HCT116 (cell line): Measurements from ENCODE around the gene C16orf74. TPM values are rescaled to one million over a fixed set of nuclear protein-coding genes. Genes with fewer than 3 reads are reported as not detected.

ENCODE experiments used
- ATAC-seq: fragments of 200-7000 bp; cut with Tn5 transposase; 2 replicates; pipeline ENCODE4 v1.9.1; 2020; ENCODE audit warnings: mild to moderate bottlenecking, moderate library complexity
- BruUV-seq: library from RNA; stranded (reverse); fragments of 400-500 nt; replicated peaks from 2 replicates; lab custom pipeline; 2021; lab: Mats Ljungman, UMichigan
- CTCF ChIA-PET: fragments of 300-600 bp; sonication (Branson Sonifier 250); formaldehyde crosslinking; loops from one replicate; lab custom pipeline; 2021; ENCODE audit warnings: antibody characterized with exemption; lab: Charles Lee
- POLR2A ChIA-PET: fragments of 300-600, 350-600 bp; sonication (Branson Sonifier 250); formaldehyde crosslinking; loops from one replicate; lab custom pipeline; 2021; ENCODE audit warnings: antibody characterized with exemption; lab: Charles Lee
- RAD21 ChIA-PET, 2 experiments: fragments of 300-600 bp; sonication (Branson Sonifier 250); formaldehyde crosslinking; loops; one replicate each; lab custom pipeline; 2023; ENCODE audit warnings: low total read pairs in 2 of 2; ENCODE audit not compliant: uncharacterized antibody in 2 of 2, unreplicated experiment in 2 of 2, low non-redundant PET in 1 of 2; lab: Charles Lee
- DNase-seq: peaks from one replicate; pipeline ENCODE4 v3.0.0-alpha.2; 2010; ENCODE audit warnings: low read depth, low spot score
- H2AFZ ChIP-seq: fragments of 200-600 bp; shearing (Covaris generic), sonication (generic); 2 replicates; pipeline ENCODE4 v1.6.1; 2017; ENCODE audit warnings: low read depth, mixed run types, mixed read lengths, antibody characterized with exemption, low read length; ENCODE audit not compliant: poor library complexity, severe bottlenecking
- H3K27ac ChIP-seq: 2 replicates; pipeline ENCODE4 v1.5.1; 2012; ENCODE audit warnings: low read depth, low read length
- H3K27me3 ChIP-seq: fragments of 200-600 bp; sonication (generic); 2 replicates; pipeline ENCODE4 v1.6.1; 2016; ENCODE audit warnings: mixed run types, low read length, mixed read lengths; ENCODE audit not compliant: insufficient read depth
- H3K36me3 ChIP-seq, 2 experiments: fragments of 200-500 bp in 1 of 2; fragments of 200-600 bp in 1 of 2; sonication (Bioruptor generic) in 1 of 2; sonication (generic) in 1 of 2; 2 replicates each; pipeline versions ENCODE4 v1.5.1 to v1.6.1; 2014 to 2016; ENCODE audit warnings: low read length in 2 of 2, inconsistent platforms in 1 of 2, mixed read lengths in 1 of 2, mixed run types in 1 of 2; ENCODE audit not compliant: insufficient read depth in 2 of 2, control insufficient read depth in 1 of 2
- H3K4me1 ChIP-seq, 2 experiments: fragments of 200-600 bp in 1 of 2; sonication (generic) in 1 of 2; 2 replicates each; pipeline versions ENCODE4 v1.5.1 to v1.6.1; 2012 to 2017; ENCODE audit warnings: low read length in 2 of 2, inconsistent platforms in 1 of 2, mild to moderate bottlenecking in 1 of 2, mixed read lengths in 1 of 2, mixed run types in 1 of 2, moderate library complexity in 1 of 2; ENCODE audit not compliant: insufficient read depth in 2 of 2, control insufficient read depth in 1 of 2
- H3K4me2 ChIP-seq: fragments of 200-600 bp; sonication (generic); 2 replicates; pipeline ENCODE4 v1.6.1; 2017; ENCODE audit warnings: mixed run types, low read length, mixed read lengths
- H3K4me3 ChIP-seq, 2 experiments: fragments of 200-600 bp in 1 of 2; sonication (generic) in 1 of 2; replicated peaks in 1 of 2; 2 replicates each; pipeline ENCODE4 v1.5.1; 2011 to 2016; ENCODE audit warnings: low read length in 2 of 2, control low read depth in 1 of 2, low read depth in 1 of 2, mild to moderate bottlenecking in 1 of 2, mixed read lengths in 1 of 2, mixed run types in 1 of 2
- H3K79me2 ChIP-seq: fragments of 200-600 bp; sonication (generic); 2 replicates; pipeline ENCODE4 v1.6.1; 2017; ENCODE audit warnings: mild to moderate bottlenecking, mixed run types, low read length, moderate library complexity, mixed read lengths; ENCODE audit not compliant: insufficient read depth
- H3K9ac ChIP-seq: fragments of 200-600 bp; sonication (generic); 2 replicates; pipeline ENCODE4 v1.6.1; 2016; ENCODE audit warnings: low read length, mixed read lengths
- H3K9me2 ChIP-seq: fragments of 200-600 bp; sonication (generic), shearing (Covaris generic); 2 replicates; pipeline ENCODE4 v1.6.1; 2017; ENCODE audit warnings: mixed run types, mild to moderate bottlenecking, moderate library complexity; ENCODE audit not compliant: insufficient read depth
- H3K9me3 ChIP-seq, 2 experiments: fragments of 200-500 bp in 1 of 2; fragments of 200-600 bp in 1 of 2; sonication (Bioruptor generic) in 1 of 2; sonication (generic) in 1 of 2; 2 replicates each; pipeline ENCODE4 v1.6.1; 2014 to 2017; ENCODE audit warnings: low read length in 2 of 2, mixed read lengths in 2 of 2, inconsistent platforms in 1 of 2, low read depth in 1 of 2, mild to moderate bottlenecking in 1 of 2, mixed run types in 1 of 2, moderate library complexity in 1 of 2; ENCODE audit not compliant: control insufficient read depth in 1 of 2, insufficient read depth in 1 of 2
- H4K20me1 ChIP-seq: fragments of 200-600 bp; sonication (generic), shearing (Covaris generic); 2 replicates; pipeline ENCODE4 v1.6.1; 2017; ENCODE audit warnings: mixed run types, mild to moderate bottlenecking, moderate library complexity; ENCODE audit not compliant: insufficient read depth
- CBX3 ChIP-seq: IDR thresholded peaks from 2 replicates; pipeline ENCODE4 v1.6.1; 2012; ENCODE audit warnings: low read depth
- CEBPB ChIP-seq: IDR thresholded peaks from 2 replicates; pipeline ENCODE4 v1.6.1; 2012; ENCODE audit warnings: low read depth
- EGR1 ChIP-seq: IDR thresholded peaks from 2 replicates; pipeline ENCODE4 v1.6.1; 2012; ENCODE audit warnings: low read depth
- ELF1 ChIP-seq: IDR thresholded peaks from 2 replicates; pipeline ENCODE4 v1.6.1; 2012; ENCODE audit warnings: low read depth, borderline replicate concordance
- EZH2 ChIP-seq: fragments of 200-600 bp; sonication (generic); IDR thresholded peaks from 2 replicates; pipeline ENCODE4 v1.6.1; 2017; ENCODE audit warnings: antibody characterized with exemption, mixed run types
- EZH2phosphoT487 ChIP-seq: fragments of 200-600 bp; IDR thresholded peaks from 2 replicates; pipeline ENCODE4 v1.6.1; 2018; ENCODE audit warnings: antibody characterized with exemption, borderline replicate concordance
- FOSL1 ChIP-seq: IDR thresholded peaks from 2 replicates; pipeline ENCODE4 v1.6.1; 2012; ENCODE audit warnings: low read depth
- JUND ChIP-seq: IDR thresholded peaks from 2 replicates; pipeline ENCODE4 v1.6.1; 2012
- POLR2A ChIP-seq: IDR thresholded peaks from 2 replicates; pipeline ENCODE4 v1.7.0; 2011; ENCODE audit warnings: borderline replicate concordance; ENCODE audit not compliant: insufficient read depth, insufficient read length; ENCODE audit errors: extremely low read depth
- POLR2AphosphoS5 ChIP-seq: IDR thresholded peaks from 2 replicates; pipeline ENCODE4 v1.6.1; 2011; ENCODE audit warnings: mild to moderate bottlenecking, low read depth, low read length, moderate library complexity
- RAD21 ChIP-seq: IDR thresholded peaks from 2 replicates; pipeline ENCODE4 v1.6.1; 2012; ENCODE audit warnings: low read depth, mild to moderate bottlenecking
- SIN3A ChIP-seq: IDR thresholded peaks from 2 replicates; pipeline ENCODE4 v1.6.1; 2012; ENCODE audit warnings: low read depth
- SP1 ChIP-seq: IDR thresholded peaks from 2 replicates; pipeline ENCODE4 v1.6.1; 2012; ENCODE audit warnings: low read depth
- SRF ChIP-seq: IDR thresholded peaks from 2 replicates; pipeline ENCODE4 v1.6.1; 2012; ENCODE audit warnings: low read depth
- TCF7L2 ChIP-seq: IDR thresholded peaks from 2 replicates; pipeline ENCODE4 v1.7.0; 2011; ENCODE audit warnings: borderline replicate concordance, inconsistent platforms; ENCODE audit not compliant: insufficient read depth, insufficient read length; ENCODE audit errors: extremely low read depth
- YY1 ChIP-seq: IDR thresholded peaks from 2 replicates; pipeline ENCODE4 v1.6.1; 2011; ENCODE audit warnings: low read length, low read depth, moderate library complexity, mild to moderate bottlenecking; ENCODE audit not compliant: insufficient replicate concordance; ENCODE audit errors: extremely low read depth
- ZFX ChIP-seq: fragments of 450-650 bp; IDR thresholded peaks from 2 replicates; pipeline ENCODE4 v1.6.1; 2017
- intact Hi-C: fragments of 100-400 bp; cut with micrococcal nuclease; formaldehyde crosslinking; loops from 2 replicates; pipeline ENCODE4 v1.10.0; 2022
- total RNA-seq: library from RNA; stranded (reverse); gene quantifications from one replicate; pipeline ENCODE4 v1.2.1, GENCODE V29; 2021; ENCODE audit not compliant: unreplicated experiment
- TF ChIP-seq, protein P1 (sequence below): IDR thresholded peaks from 2 replicates; pipeline ENCODE4 v1.6.1; 2011; ENCODE audit warnings: mild to moderate bottlenecking, low read length, moderate library complexity; ENCODE audit not compliant: insufficient replicate concordance; ENCODE audit errors: extremely low read depth
- TF ChIP-seq, protein P2 (sequence below), 3 experiments: fragments of 200-600 bp in 1 of 3; sonication (generic) in 1 of 3; IDR thresholded peaks in 2 of 3; conservative IDR thresholded peaks in 1 of 3; 2 replicates each; pipeline ENCODE4 v1.5.1; 2012 to 2017; ENCODE audit warnings: low read depth in 2 of 3, low read length in 2 of 3, antibody characterized with exemption in 1 of 3, borderline replicate concordance in 1 of 3, control low read depth in 1 of 3, mild to moderate bottlenecking in 1 of 3, mixed read lengths in 1 of 3, mixed run types in 1 of 3, moderate library complexity in 1 of 3; ENCODE audit not compliant: insufficient read depth in 1 of 3
- TF ChIP-seq, protein P3 (sequence below): IDR thresholded peaks from 2 replicates; pipeline ENCODE4 v1.6.1; 2012
- TF ChIP-seq, protein P4 (sequence below): IDR thresholded peaks from 2 replicates; pipeline ENCODE4 v1.6.1; 2012

Gene C16orf74
- total RNA-seq, 1 experiment from 2014 or later: 30.0 TPM

DNA sequence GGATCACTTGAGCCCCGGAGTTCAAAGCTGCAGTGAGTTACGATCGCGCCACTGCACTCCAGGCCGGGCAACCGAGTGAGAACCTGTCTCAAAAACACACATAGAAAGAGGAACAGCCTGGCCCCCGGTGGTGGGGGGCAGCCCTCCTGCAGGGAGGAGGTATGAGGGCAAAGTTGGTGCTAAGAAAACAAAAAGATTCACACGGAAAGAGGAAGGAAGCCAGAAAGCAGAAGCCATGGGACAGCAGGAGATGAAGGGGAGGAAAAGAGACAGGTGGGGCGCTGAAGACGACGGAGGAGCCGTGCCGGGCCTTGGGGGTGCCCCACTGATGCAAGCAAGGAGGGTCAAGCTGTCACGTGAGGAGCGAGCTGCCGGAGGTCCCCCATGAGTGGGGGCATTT, 8.2 kb upstream of the C16orf74 start:
- POLR2A ChIA-PET: no interaction called here

DNA sequence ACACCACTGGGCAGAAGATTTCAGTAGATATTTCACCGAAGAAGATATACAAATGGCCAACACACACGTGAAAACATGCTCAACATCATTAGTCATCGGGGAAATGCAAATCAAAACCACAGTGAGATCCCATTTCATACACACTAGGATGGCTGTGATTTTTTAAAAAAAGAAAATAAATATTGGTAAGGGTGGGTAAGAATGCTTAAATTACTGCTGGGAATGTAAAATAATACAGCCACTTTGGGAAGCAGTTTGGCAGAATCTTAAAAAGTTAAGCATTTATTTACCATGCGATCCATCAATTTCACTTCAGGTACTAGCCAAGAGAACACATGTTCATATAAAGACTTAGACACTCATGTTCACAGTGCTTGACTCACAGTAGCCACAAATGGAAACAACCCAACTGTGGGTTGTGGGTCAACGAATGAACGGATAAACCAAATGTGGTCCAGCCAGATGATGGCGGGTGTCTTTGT, 6.5 kb upstream of the C16orf74 start:
- Histone ChIP-seq H3K27me3 (peaks cover 3% of the 10 kb centered on the region; the same call in 1 of the 2 replicates), H2AFZ (no peak overlapping the region), H3K79me2 (no peaks in the 10 kb centered on the region), H4K20me1 (no peaks in the 10 kb centered on the region), H3K9me3 (no peaks in the 10 kb centered on the region), H3K4me3 (no peak overlapping the region), H3K4me2 (no peak overlapping the region), H3K36me3 (no peaks in the 10 kb centered on the region), H3K4me1 (peaks cover 0 to 18% of the 10 kb centered on the region in 2 experiments; a peak in 1 of 4 replicates), H3K9me2 (no peaks in the 10 kb centered on the region), H3K9ac (no peak overlapping the region), H3K27ac (no peak overlapping the region)
- DNase-seq: no peak
- ChIA-PET RAD21 (no interaction called here), POLR2A (no interaction called here), CTCF (no interaction called here)
- intact Hi-C loops: no loop called here
- no TSS peak for BruUV-seq
- ATAC-seq: no peak
- TF ChIP-seq EZH2: no peak
- no peak for TF ChIP-seq ELF1
- no peak for TF ChIP-seq EZH2phosphoT487
- TF ChIP-seq, protein P1, sequence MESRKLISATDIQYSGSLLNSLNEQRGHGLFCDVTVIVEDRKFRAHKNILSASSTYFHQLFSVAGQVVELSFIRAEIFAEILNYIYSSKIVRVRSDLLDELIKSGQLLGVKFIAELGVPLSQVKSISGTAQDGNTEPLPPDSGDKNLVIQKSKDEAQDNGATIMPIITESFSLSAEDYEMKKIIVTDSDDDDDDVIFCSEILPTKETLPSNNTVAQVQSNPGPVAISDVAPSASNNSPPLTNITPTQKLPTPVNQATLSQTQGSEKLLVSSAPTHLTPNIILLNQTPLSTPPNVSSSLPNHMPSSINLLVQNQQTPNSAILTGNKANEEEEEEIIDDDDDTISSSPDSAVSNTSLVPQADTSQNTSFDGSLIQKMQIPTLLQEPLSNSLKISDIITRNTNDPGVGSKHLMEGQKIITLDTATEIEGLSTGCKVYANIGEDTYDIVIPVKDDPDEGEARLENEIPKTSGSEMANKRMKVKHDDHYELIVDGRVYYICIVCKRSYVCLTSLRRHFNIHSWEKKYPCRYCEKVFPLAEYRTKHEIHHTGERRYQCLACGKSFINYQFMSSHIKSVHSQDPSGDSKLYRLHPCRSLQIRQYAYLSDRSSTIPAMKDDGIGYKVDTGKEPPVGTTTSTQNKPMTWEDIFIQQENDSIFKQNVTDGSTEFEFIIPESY: no peak
- TF ChIP-seq, protein P2, sequence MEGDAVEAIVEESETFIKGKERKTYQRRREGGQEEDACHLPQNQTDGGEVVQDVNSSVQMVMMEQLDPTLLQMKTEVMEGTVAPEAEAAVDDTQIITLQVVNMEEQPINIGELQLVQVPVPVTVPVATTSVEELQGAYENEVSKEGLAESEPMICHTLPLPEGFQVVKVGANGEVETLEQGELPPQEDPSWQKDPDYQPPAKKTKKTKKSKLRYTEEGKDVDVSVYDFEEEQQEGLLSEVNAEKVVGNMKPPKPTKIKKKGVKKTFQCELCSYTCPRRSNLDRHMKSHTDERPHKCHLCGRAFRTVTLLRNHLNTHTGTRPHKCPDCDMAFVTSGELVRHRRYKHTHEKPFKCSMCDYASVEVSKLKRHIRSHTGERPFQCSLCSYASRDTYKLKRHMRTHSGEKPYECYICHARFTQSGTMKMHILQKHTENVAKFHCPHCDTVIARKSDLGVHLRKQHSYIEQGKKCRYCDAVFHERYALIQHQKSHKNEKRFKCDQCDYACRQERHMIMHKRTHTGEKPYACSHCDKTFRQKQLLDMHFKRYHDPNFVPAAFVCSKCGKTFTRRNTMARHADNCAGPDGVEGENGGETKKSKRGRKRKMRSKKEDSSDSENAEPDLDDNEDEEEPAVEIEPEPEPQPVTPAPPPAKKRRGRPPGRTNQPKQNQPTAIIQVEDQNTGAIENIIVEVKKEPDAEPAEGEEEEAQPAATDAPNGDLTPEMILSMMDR (IDR thresholded peaks at IDR 0.05 in 2 of 3, conservative IDR thresholded peaks at IDR 0.05 in 1 of 3; ENCODE audit: borderline replicate concordance in 1 of 3, insufficient read depth in 1 of 3, low read depth in 2 of 3, low read length in 2 of 3): no peak
- TF ChIP-seq POLR2A: no peak
- TF ChIP-seq, protein P3, sequence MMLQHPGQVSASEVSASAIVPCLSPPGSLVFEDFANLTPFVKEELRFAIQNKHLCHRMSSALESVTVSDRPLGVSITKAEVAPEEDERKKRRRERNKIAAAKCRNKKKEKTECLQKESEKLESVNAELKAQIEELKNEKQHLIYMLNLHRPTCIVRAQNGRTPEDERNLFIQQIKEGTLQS: no peak
- no peak for TF ChIP-seq CEBPB

More for the DNA sequence above, 8.2 kb upstream of the C16orf74 start:
- CTCF ChIA-PET: interaction anchor here (1.3 to 2.7 kb wide), 6 partner anchors 8 to 84 kb away, joined by 4 to 13 read pairs (median 6); partner anchors contain the start of gene C16orf74
- Histone ChIP-seq H3K36me3 (no peaks in the 10 kb centered on the region), H2AFZ (no peak overlapping the region), H3K27me3 (peaks cover 6% of the 10 kb centered on the region; the same call in 1 of the 2 replicates), H3K9me2 (no peaks in the 10 kb centered on the region), H3K27ac (no peak overlapping the region), H3K4me2 (no peak overlapping the region)
- RAD21 ChIA-PET: no interaction called here
- intact Hi-C loops: loop anchor here (1.0 kb wide), 1 partner anchor 84 kb away; no protein-coding TSS in a partner anchor
- no peak for ATAC-seq
- no TSS peak for BruUV-seq
- TF ChIP-seq RAD21: no peak
- no peak for TF ChIP-seq JUND
- TF ChIP-seq YY1: no peak
- no peak for TF ChIP-seq SP1
- TF ChIP-seq CEBPB: no peak
- no peak for TF ChIP-seq CBX3
- TF ChIP-seq SIN3A: no peak
- TF ChIP-seq EZH2phosphoT487: no peak
- no peak for TF ChIP-seq POLR2A
- no peak for TF ChIP-seq TCF7L2
- no peak for TF ChIP-seq EGR1
- no peak for TF ChIP-seq POLR2AphosphoS5
- no peak for TF ChIP-seq SRF
- TF ChIP-seq, protein P4, sequence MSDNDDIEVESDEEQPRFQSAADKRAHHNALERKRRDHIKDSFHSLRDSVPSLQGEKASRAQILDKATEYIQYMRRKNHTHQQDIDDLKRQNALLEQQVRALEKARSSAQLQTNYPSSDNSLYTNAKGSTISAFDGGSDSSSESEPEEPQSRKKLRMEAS: no peak
- no peak for TF ChIP-seq EZH2
- TF ChIP-seq ZFX: no peak
- no peak for TF ChIP-seq FOSL1
- TF ChIP-seq ELF1: no peak
- TF ChIP-seq, all 23 proteins: peak for 0
- Histone ChIP-seq H3K9me3 (no peaks in the 10 kb centered on the region), H4K20me1 (no peaks in the 10 kb centered on the region), H3K79me2 (no peaks in the 10 kb centered on the region), H3K4me1 (peaks cover 0 to 11% of the 10 kb centered on the region in 2 experiments; a peak in 1 of 4 replicates), H3K4me3 (no peak overlapping the region), H3K9ac (no peak overlapping the region)
- DNase-seq: no peak
